HG02885 (cell line): Measurements from ENCODE around the gene MAF.

ENCODE experiments used
- ATAC-seq: cut with Tn5 transposase; IDR thresholded peaks from one replicate; pipeline ENCODE4 v1.9.1; 2021; ENCODE audit warnings: mild to moderate bottlenecking; ENCODE audit not compliant: unreplicated experiment, poor library complexity

Gene MAF

GRCh38 chr16:79600638-79601091 is at the start of gene MAF:
Gene MAF (minus strand): TSS chr16:79600737. CDS start chr16:79599902, 835 bp downstream.
- ATAC-seq = peak; percentile 60

- no peak for ATAC-seq
Measured at GRCh38 chr16:79648826-79649225, 48.3 kb upstream of the MAF start.

- ATAC-seq = no peak
Measured at GRCh38 chr16:79647586-79647985, 47.0 kb upstream of the MAF start.

GRCh38 chr16:79645701-79646100 is 45.2 kb upstream of the MAF start:
- no peak for ATAC-seq

- no peak for ATAC-seq
Measured at GRCh38 chr16:79644971-79645667, 44.6 kb upstream of the MAF start.

- no peak for ATAC-seq
Measured at GRCh38 chr16:79642652-79643051, 42.1 kb upstream of the MAF start.

- no peak for ATAC-seq
Measured at GRCh38 chr16:79640513-79641360, 40.2 kb upstream of the MAF start.

- ATAC-seq = no peak
Measured at GRCh38 chr16:79639576-79640311, 39.2 kb upstream of the MAF start.

- no peak for ATAC-seq
Measured at GRCh38 chr16:79638386-79638785, 37.8 kb upstream of the MAF start.

- ATAC-seq = no peak
Measured at GRCh38 chr16:79635488-79635887, 35.0 kb upstream of the MAF start.

GRCh38 chr16:79634298-79634697 is 33.8 kb upstream of the MAF start:
- no peak for ATAC-seq

GRCh38 chr16:79632289-79632688 is 31.8 kb upstream of the MAF start:
- no peak for ATAC-seq

GRCh38 chr16:79628988-79629387 is 28.5 kb upstream of the MAF start:
- no peak for ATAC-seq

- ATAC-seq = peak; percentile 92
Measured at GRCh38 chr16:79628501-79628975, 28.0 kb upstream of the MAF start.

GRCh38 chr16:79627092-79627491 is 26.6 kb upstream of the MAF start:
- ATAC-seq = no peak

GRCh38 chr16:79625738-79626137 is 25.2 kb upstream of the MAF start:
- ATAC-seq = no peak

GRCh38 chr16:79623824-79624223 is 23.3 kb upstream of the MAF start:
- ATAC-seq = no peak

GRCh38 chr16:79623062-79623461 is 22.5 kb upstream of the MAF start:
- ATAC-seq = no peak

- ATAC-seq = no peak
Measured at GRCh38 chr16:79621027-79621426, 20.5 kb upstream of the MAF start.

GRCh38 chr16:79618692-79619050 is 18.1 kb upstream of the MAF start:
- ATAC-seq = no peak
